Limb (tissue), 2 donors: Measurements from ENCODE around the gene BPIFB6.

Experiments used
- DNase-seq, 2 donors: peaks; one replicate each; pipeline ENCODE4 v3.0.0-alpha.2; 2016; ENCODE audit errors: extremely low spot score in 2 of 2

BPIFB6 gene

GRCh38 chr20:33015700-33016580 is 15.5 kb upstream of the BPIFB6 start:
- no peak for DNase-seq

GRCh38 chr20:33016581-33017109 is 14.8 kb upstream of the BPIFB6 start:
- no peak for DNase-seq

- DNase-seq, result no peak
Measured at GRCh38 chr20:33017542-33017941, 13.9 kb upstream of the BPIFB6 start.

GRCh38 chr20:33018169-33018931 is 13.1 kb upstream of the BPIFB6 start:
- no peak for DNase-seq

- no peak for DNase-seq
Measured at GRCh38 chr20:33019465-33020277, 11.8 kb upstream of the BPIFB6 start.

GRCh38 chr20:33020278-33021161 is 10.9 kb upstream of the BPIFB6 start:
- no peak for DNase-seq

- DNase-seq, result no peak
Measured at GRCh38 chr20:33021879-33022278, 9.6 kb upstream of the BPIFB6 start.

- no peak for DNase-seq
Measured at GRCh38 chr20:33022289-33022688, 9.2 kb upstream of the BPIFB6 start.

GRCh38 chr20:33022694-33023438 is 8.6 kb upstream of the BPIFB6 start:
- DNase-seq, result no peak

- DNase-seq, result no peak
Measured at GRCh38 chr20:33023439-33024242, 7.8 kb upstream of the BPIFB6 start.

- no peak for DNase-seq
Measured at GRCh38 chr20:33024243-33024560, 7.2 kb upstream of the BPIFB6 start.

GRCh38 chr20:33024609-33025317 is 6.7 kb upstream of the BPIFB6 start:
- no peak for DNase-seq

GRCh38 chr20:33025318-33025876 is 6.1 kb upstream of the BPIFB6 start:
- DNase-seq, result no peak

- DNase-seq, result no peak
Measured at GRCh38 chr20:33026072-33026778, 5.2 kb upstream of the BPIFB6 start.

- no peak for DNase-seq
Measured at GRCh38 chr20:33026779-33027759, 4.4 kb upstream of the BPIFB6 start.
